ENCODE results near the gene ADAMTS2. TPM values are rescaled to one million over a fixed set of nuclear protein-coding genes. Genes with fewer than 3 reads are reported as not detected.

The ADAMTS2 gene
- total RNA-seq, 1 donor from 2014 or later = 93.2 TPM

- peaks cover 21% of the 10 kb centered on the region for H3K36me3 Mint-ChIP-seq (ENCODE audit: low read depth)
- peaks cover 43% of the 10 kb centered on the region for H3K9me3 Mint-ChIP-seq (ENCODE audit: low read depth)
- H3K4me3 Mint-ChIP-seq (ENCODE audit: unreplicated experiment) = no peak overlapping the region
- no peaks in the 10 kb centered on the region for H3K27me3 Mint-ChIP-seq (ENCODE audit: low read depth)
- H3K27ac Mint-ChIP-seq (ENCODE audit: unreplicated experiment) = no peak overlapping the region
- DNase-seq (ENCODE audit: low spot score) = peak; percentile 25
- H3K4me1 Mint-ChIP-seq (ENCODE audit: low read depth) = no peaks in the 10 kb centered on the region
- TF ChIP-seq CTCF (IDR thresholded peaks at IDR 0.05) = no peak
Observed at GRCh38 chr5:179114756-179115155, 230.5 kb downstream of the ADAMTS2 start.

- H3K27me3 Mint-ChIP-seq (ENCODE audit: low read depth) = no peaks in the 10 kb centered on the region
- no peak for TF ChIP-seq CTCF (IDR thresholded peaks at IDR 0.05)
- H3K4me3 Mint-ChIP-seq (ENCODE audit: unreplicated experiment) = no peak overlapping the region
- H3K27ac Mint-ChIP-seq (ENCODE audit: unreplicated experiment) = no peak overlapping the region
- peaks cover 43% of the 10 kb centered on the region for H3K9me3 Mint-ChIP-seq (ENCODE audit: low read depth)
- no peaks in the 10 kb centered on the region for H3K4me1 Mint-ChIP-seq (ENCODE audit: low read depth)
- DNase-seq (ENCODE audit: low spot score) = no peak
- H3K36me3 Mint-ChIP-seq (ENCODE audit: low read depth) = peaks cover 21% of the 10 kb centered on the region
Observed at GRCh38 chr5:179113945-179114641, 231.2 kb downstream of the ADAMTS2 start.

- no peak for DNase-seq (ENCODE audit: low spot score)
- no peaks in the 10 kb centered on the region for H3K4me1 Mint-ChIP-seq (ENCODE audit: low read depth)
- TF ChIP-seq CTCF (IDR thresholded peaks at IDR 0.05) = no peak
- H3K36me3 Mint-ChIP-seq (ENCODE audit: low read depth) = peaks cover 21% of the 10 kb centered on the region
- H3K27me3 Mint-ChIP-seq (ENCODE audit: low read depth) = no peaks in the 10 kb centered on the region
- no peak overlapping the region for H3K27ac Mint-ChIP-seq (ENCODE audit: unreplicated experiment)
- H3K9me3 Mint-ChIP-seq (ENCODE audit: low read depth) = peaks cover 43% of the 10 kb centered on the region
- no peak overlapping the region for H3K4me3 Mint-ChIP-seq (ENCODE audit: unreplicated experiment)
Observed at GRCh38 chr5:179113143-179113530, 232.1 kb downstream of the ADAMTS2 start.

- TF ChIP-seq CTCF (IDR thresholded peaks at IDR 0.05) = no peak
- no peak overlapping the region for H3K4me3 Mint-ChIP-seq (ENCODE audit: unreplicated experiment)
- no peak overlapping the region for H3K27ac Mint-ChIP-seq (ENCODE audit: unreplicated experiment)
- H3K27me3 Mint-ChIP-seq (ENCODE audit: low read depth) = no peaks in the 10 kb centered on the region
- H3K9me3 Mint-ChIP-seq (ENCODE audit: low read depth) = peaks cover 46% of the 10 kb centered on the region
- H3K36me3 Mint-ChIP-seq (ENCODE audit: low read depth) = peaks cover 22% of the 10 kb centered on the region
- no peak for DNase-seq (ENCODE audit: low spot score)
- H3K4me1 Mint-ChIP-seq (ENCODE audit: low read depth) = no peaks in the 10 kb centered on the region
Observed at GRCh38 chr5:179112469-179113142, 232.7 kb downstream of the ADAMTS2 start.

GRCh38 chr5:179111267-179112207 lies 233.7 kb downstream of the ADAMTS2 start:
- Mint-ChIP-seq H3K4me3 (ENCODE audit: unreplicated experiment) (no peak overlapping the region), H3K4me1 (ENCODE audit: low read depth) (no peaks in the 10 kb centered on the region), H3K27me3 (ENCODE audit: low read depth) (no peaks in the 10 kb centered on the region), H3K9me3 (ENCODE audit: low read depth) (peaks cover 51% of the 10 kb centered on the region), H3K27ac (ENCODE audit: unreplicated experiment) (no peak overlapping the region), H3K36me3 (ENCODE audit: low read depth) (peaks cover 24% of the 10 kb centered on the region)
- no peak for TF ChIP-seq CTCF (IDR thresholded peaks at IDR 0.05)
- no peak for DNase-seq (ENCODE audit: low spot score)
